Activated CD8-positive, alpha-beta memory T cell treated with anti-CD3 and anti-CD28 coated beads, Interleukin-2, amount 50 U/mL, for 4 hours (primary cell): ENCODE data around the gene SCD.

ENCODE experiments used
- DNase-seq: peaks from one replicate; pipeline ENCODE4 v3.0.0-alpha.2; 2020

Gene SCD

DNA sequence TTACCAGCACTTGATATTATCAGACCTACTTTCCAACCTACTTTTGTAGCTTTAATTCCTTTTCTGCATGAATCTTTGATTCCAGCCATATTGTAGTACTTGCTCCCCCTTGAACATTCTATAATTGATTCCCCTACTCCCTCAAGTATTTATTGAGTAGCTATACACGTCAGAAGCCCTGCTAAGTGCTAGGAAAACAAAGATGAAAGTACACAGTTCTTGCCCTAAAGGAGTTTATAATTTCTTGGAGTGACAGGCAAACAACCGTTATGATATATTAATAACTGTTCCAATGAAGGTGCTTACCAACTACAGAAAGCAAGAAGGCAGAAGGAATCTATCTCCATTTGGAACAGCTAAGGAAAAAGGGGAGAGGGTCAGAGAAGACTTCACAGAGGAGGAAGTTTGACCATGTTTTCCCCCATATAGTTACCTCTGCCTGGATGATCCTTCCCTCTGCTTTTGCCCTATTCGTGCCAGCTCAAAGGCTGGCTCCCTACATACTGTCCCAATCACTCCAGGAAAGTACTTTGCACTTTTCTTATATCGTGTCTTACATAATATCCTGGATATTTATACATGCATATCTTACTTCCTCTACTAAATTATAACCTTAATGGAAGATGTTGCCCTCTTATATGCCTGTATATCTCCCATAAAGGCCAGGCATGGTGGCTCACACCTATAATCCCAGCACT is 54.7 kb downstream of the SCD start:
- no peak for DNase-seq

- no peak for DNase-seq
These were observed 56.7 kb downstream of the SCD start for GRCh38 chr10:100403734-100404133.

GRCh38 chr10:100413173-100413572 is 66.1 kb downstream of the SCD start:
- no peak for DNase-seq
